IPS-NIHi7 (cell line): Measurements from ENCODE around the gene ITGB7.
"Not testable (repeated sequence)": the region's sequence is repeated elsewhere in the genome, so short reads cannot be mapped to it uniquely, and the experiment has no call there.

Experiments used
- DNase-seq: peaks from one replicate; pipeline ENCODE4 v3.0.0; 2012; ENCODE audit warnings: mixed read lengths; ENCODE audit errors: extremely low spot score

Gene ITGB7

DNA sequence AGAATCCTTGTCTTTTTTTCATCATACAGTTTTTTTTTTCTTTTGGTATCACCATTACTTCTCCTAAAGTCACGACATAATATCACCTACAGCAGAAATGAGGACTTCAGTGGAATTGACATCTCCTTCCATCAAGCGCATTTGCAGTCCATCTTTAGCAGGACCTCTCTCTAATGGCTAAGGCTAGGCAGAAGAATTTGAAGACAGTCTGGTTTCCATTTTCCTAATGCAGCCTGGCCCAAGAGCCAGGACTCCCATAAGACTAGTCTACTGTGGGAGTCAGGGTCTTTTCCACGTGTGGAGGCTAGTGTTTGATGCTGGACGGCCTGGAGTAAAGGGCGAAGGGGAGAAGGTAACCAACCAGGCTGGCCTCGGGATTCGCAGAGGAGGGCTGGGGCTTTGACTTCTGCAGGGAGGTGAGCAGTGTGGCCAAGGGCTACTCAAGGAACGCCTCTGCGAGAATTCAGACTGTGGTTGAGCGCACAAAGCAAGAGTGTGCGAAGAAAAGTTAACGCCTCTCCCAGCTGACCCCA, 27.3 kb downstream of the ITGB7 start:
- peak; percentile 32 for DNase-seq

DNA sequence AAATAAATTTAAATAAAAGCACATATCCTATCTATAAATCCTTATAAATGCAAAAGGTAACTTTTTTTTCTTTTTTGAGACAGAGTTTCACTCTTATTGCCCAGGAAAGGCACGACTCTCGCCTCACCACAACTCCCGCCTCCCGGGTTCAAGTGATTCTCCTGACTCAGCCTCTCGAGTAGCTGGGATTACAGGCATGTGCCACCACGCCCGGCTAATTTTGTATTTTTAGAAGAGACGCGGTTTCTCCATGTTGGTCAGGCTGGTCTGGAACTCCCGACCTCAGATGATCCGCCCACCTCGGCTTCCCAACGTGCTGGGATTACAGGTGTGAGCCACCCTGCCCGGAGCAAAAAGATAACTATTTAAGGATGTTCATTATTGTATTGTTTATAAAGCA, 28.2 kb downstream of the ITGB7 start:
- not testable (repeated sequence) for DNase-seq

DNA sequence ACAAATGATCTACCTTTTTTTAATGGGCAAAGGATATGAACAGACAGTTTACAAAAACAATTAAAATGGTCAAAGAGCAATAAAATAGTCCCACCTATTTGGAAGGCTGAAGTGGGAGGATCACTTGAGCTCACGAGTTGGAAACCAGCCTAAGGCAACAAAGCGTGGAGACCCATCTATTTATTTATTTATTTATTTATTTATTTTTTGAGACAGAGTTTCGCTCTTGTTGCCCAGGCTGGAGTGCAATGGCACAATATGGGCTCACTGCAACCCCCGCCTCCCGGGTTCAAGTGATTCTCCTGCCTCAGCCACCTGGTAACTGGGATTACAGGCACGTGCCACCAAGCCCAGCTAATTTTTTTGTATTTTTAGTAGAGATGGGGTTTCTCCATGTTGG, 29.6 kb downstream of the ITGB7 start:
- DNase-seq = not testable (repeated sequence)

DNA sequence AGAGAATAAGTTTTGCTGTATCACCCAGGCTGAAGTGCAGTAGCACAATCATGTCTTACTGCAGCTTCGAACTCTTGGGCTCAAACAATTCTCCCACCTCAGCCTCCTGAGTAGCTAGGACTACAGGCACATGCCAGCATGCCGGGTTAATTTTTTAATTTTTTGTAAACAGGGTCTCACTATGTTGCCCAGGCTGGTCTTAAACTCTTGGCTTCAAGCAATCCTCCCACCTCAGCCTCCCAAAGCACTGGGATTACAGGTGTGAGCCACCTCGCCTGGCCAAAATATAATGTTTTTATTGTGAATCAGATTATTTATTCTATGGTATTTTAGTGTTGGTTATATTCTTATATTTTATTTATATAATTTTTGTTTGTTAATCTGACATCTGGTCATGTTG, 30.3 kb downstream of the ITGB7 start:
- no peak for DNase-seq

DNA sequence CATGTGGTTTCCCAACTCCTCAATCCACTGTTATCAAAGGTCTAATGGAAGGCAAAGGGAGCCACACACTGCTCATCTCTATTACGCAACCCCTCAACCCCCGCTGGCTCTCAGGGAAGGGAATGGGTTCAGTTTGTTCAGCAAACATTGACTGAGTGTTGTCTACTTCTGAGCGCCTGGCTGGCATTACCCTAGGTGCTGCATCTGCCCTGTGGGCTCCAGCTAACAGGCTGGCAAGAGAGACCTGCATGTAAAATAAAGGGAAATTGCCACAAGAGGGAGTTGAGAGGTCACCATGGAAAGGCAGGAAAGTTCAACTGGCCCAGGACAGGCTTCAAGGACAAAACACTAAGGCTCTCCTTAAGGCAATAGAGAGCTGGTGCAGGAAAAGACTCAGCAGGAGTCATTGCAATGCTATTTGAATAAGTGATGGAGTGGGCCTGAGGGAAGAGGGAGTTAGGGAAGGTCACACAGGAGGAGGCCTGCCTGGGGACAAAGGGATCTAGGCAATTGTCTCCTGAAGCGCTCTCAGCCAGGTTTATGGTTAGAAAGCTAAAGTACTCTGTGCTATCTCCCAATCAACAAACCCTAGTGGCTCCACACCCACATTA, 32.1 kb downstream of the ITGB7 start:
- DNase-seq = peak; percentile 85

DNA sequence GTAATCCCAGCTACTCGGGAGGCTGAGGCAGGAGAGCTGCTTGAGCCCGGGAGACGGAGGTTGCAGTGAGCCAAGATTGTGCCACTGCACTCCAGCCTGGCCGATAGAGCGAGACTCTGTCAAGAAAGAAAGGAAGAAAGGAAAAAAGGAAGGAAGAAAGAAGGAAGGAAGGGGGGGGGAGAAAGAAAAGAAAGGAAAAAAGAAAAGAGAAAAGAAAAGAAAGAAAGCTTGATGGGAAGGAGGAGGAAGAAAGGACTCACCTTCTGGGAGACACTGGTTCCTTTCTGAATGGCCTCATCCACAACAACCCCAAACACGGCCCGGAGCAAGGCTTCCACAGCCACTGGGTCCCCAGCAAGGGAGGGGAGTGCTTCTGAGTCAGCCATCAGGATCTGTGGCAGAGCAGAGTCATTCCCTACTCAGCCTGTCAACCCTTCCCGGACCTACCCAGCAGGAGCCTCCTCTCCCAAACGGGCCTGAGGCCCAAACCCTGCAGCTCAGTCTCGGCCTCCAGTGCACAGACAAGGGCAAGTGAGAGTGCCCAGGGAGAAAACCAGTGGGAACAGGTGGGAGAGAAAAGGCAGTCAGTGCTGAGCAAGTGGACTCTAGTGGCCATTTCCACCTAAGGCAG, 33.9 kb downstream of the ITGB7 start:
- no peak for DNase-seq

DNA sequence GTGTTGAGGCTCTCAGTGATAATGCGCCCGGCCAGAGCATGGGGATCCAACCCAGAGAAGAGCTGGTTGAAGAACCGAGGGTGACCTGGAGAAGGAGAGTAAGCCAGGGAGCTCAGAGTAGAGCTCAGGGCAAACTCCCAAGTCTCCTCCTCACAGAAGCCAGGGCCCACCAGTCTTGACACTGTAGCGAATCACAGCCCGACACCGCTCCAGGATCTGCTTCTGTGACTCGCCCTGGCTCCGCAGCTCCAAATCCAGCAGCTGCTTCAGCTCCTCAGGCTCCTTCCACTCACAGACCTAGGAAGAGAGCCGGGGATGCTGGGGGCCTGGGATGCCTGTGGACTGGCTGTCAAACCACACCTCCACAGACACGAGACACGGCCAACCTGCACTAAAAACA, 34.7 kb downstream of the ITGB7 start:
- DNase-seq = no peak

DNA sequence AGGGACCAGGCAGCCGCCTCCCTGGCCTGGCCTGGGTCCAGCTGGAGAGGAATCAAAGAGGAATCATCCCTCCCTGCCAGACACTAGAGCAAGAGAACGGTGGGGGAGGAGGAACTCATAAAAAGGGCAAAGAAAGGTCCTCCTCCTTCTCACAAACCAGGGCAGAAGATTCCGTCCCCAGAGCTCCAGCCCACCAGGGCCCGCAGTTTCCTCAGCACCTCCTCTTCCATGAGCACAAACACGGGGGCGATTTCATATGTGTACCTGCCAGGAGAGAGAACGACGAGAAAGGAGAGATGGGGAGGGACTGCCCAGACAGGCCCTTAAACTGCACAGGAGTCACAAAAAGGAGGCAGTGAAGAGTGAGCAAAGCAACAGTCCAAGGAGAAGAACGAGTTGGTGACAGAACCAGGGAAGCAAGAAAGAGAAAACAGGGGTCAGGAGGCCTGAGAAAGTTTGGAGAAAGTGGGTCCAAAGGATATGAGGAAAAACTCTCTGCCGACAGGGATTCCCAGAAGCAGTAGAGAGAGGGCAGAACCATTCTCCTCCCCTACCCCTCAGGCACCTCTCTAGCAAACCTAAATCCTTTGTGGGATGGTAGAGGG, 35.2 kb downstream of the ITGB7 start:
- no peak for DNase-seq

DNA sequence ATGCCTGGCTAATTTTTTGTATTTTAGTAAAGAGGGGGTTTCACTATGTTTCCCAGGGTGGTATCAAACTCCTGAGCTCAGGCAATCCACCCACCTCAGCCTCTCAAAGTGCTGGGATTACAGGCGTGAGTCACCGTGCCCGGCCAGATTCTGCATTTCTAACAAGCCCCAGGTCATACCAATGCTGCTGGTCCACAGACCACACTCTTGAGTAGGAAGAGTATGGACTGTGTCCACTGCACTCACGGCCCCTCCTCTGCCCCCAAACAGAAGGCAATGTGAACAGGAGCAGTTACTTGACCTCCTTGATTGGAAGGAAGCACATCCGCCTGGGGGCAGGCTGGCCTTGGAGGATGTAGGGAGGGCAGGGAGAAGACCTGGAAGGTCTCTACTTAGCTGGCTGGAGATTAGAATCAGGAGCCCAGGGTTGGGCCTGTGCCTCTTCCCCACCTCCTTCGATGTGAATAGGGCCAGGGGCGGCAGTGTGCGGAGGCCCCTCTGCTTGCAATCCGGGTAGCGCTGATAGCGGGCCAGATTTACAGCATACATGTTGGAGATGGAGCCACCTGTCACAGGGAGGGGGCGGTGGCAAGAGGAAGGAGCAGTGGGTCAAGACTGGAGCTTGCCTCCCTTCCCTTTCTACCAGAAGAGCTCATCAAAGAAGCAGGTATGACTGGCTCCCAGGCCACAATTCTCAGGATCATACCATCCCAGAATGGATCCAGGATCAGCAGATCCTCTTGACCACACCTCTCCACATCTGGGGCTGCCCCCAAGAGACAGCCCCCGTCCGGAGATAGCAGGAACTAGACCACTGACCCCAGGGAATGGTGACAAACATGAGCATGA, 36.0 kb downstream of the ITGB7 start:
- no peak for DNase-seq

DNA sequence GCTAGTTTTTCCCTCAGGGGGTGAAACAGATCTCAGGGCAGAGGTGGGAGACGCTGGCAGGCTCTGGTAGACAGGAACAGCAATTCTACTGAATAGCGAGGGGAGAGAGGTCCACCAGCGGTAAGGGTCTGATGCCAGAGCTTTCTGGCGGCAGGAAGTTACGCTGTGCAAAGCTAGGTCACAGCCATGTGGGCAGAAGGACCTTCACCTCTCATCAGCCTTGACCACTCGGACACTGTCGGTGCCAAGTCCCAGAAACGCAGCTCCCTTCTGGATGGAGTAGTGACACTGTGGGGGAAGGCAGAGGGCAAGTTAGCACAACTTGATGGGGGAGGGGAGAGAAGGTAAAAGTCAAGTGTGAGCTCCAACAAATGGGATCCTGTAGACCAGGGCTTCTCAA, 36.8 kb downstream of the ITGB7 start:
- DNase-seq = no peak

DNA sequence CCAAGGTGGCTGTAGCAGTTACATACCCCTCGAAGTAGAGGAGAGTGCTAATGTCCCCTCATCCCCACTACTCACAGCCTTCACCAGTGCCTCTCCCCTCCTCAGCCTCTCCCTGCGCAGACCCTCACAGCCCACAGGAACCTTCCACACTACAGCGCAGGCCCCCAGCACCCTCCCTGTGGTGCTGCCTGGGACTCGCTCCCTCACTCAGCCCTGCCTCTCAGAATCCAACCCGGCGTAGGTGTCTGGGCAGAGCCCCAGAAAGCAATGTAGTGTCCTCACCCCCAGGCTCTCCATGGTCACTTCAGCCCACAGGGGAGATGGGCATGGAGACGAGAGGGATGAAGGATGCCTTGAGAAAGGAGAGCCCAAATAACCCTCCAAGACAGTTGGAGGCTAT, 37.4 kb downstream of the ITGB7 start:
- no peak for DNase-seq

DNA sequence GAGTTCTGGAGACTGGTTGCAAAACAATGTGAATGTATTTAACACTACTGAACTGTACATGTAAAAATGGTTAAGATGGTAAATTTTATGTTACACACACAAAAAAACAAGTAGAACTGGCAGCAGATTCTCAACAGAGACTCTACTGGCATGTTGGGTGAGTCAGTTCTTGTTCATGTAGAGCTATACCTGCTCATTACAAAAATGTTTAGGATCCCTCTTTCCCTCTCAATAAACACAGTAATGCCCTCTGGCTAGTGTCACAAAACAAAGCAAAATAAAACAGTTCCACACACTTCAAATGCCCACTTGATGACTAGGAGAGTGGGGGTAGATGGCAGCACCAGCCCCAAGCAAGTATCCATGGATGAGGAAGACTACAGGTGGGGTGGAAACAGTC, 40.2 kb downstream of the ITGB7 start:
- DNase-seq = no peak

DNA sequence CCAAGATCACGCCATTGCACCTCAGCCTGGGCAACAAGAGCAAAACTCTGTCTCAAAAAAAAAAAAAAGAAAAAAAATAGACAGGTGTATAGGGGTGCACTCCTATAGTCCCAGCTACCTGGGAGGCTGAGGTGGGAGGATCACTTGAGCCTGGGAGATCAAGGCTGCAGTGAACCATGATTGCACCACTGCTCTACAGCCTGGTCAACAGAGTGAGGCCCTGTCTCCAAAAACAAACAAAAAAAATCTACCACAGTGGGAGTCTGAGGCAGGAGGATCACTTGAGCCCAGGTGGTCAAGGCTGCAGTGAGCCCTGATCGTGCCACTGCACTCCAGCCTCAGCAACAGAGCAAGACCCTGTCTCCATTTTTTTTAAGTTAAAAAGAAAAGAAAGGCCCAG, 44.0 kb downstream of the ITGB7 start:
- DNase-seq = not testable (repeated sequence)

DNA sequence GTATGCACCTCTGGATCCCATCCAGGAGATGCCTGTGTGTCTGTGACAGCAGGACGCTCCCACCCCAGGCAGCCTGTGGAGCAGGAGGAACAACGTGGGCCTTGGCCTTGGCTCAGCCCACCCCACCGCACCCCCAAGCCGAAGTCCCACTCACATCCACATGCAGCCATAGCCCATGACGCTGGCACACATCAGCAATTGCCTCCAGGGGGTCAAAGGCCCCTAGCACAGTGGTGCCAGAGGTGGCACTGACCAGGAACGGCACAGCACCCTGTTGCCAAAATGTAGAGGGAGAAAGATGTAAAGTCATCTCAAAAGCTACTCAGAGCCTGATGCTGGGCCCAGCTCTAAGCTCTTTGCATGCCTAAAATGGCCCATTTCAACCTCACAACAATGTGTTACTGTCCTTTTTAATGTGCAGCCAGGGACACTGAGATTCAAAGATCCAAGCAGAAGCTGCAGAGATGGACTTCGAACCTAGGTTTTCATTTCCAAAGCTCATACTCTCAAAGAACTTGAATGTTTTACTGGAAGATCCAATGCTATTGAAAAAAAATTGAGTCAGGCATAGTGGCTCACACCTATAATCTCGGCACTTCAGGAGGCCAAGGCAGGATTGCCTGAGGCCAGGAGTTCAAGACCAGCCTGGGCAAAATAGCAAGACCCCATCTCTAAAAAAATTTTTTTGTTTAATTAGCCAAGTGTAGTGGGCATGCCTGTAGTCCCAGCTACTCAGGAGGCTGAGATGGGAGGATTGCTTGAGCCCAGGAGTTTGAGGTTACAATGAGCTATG, 45.7 kb downstream of the ITGB7 start:
- no peak for DNase-seq

DNA sequence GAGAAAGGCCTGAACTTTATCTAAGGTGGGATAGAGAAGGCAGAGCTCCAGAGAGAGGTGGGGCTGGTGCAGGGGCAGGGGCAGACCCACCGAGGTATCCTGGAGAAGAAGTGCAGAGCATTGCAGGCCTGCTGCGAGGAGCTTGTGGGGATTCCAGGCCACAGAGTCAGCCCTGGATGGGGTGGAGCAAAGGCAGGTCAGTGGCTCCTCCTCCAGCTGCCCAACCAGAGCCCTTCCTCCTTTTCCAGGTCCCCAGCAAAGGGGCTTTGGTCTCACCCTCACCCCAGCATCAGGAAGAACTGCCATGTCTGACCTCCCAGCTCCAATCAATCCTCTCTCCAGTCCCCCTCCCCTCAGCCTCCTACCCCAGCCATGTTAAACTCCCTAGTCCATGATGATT, 46.4 kb downstream of the ITGB7 start:
- DNase-seq = no peak

DNA sequence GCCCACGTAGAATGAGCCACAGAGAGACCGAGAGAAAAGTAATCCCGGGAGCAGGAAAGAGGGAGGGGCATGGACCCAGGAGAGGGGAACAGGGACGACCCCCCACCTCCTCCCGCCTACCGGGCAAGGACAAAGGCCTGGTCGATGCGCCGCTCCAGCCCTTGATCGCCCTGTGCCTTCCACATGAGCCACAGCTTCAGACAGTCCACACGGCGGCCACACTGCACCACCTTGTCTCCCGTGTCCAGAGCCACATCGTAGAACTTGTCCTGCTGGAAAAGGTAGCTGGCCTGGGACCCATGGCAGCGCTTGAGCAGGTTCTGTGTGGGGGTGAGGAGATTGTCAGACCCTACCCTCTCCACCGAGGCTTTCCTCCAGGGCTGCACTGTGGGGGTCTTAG, 47.1 kb downstream of the ITGB7 start:
- no peak for DNase-seq

DNA sequence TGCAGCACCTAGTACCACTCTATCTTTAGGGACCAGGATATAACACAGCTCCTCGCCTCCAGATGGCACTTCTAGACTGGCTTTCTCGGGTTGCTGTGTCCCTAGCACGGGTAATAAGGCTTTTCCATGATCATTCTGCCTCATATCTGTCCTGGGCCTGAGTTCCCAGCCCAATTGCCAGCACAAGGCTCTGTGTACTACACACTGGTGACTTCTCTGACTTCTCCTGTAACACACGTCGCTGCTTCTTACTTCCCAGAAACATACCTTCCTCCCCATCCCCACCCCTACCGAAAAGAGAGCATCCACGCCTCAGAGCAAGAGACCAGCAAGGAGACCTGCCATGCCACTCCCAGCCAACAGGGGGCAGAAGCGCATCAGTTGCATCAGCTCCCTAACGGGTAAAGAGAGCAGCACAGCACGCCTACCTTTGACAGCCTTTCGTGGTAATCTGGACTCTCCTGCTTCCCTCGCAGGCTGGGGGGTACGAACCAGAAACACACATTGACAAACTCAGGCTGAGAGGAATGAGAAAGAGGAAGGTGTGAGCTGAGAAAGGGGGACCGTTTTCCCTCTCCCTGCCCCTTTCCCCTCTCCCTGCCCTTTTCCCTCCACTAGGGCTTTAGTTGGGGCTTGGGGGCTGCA, 47.7 kb downstream of the ITGB7 start:
- peak; percentile 96 for DNase-seq

DNA sequence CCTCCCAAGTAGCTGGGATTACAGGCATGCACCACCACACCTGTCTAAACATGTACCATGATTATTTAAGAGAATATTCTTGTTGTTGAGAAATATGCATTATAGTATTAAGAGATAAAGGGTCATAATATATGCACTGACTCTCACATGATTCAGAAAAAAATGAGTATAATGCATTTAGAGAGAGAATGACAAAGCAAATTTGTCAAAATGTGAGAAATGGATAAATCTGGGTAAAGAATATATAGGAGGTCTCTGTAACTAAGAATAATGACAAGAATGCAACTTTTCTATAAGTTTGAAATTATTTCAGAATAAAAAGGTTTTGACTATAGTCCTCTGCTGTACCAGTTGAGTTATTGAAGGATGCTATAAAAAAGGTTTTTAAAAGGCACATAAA, 54.7 kb downstream of the ITGB7 start:
- no peak for DNase-seq

DNA sequence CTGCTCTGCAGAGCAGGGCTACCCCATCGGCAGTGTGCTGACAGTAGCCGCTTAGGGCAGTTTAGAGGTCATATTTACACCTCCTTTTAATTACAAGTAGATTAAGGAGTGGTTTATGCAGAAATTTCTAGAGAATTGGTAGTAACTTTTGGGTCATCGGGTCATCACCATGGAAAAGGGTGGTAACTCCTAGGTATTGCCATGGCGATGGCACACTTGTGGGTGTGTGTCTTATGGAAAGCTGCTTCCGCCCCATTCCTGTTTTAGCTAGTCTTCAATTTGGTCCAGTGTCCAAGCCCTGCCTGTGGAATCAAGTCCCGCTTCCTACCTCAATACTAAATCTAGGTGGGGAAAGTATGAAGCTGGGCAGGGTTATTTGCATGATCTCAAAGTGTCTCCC, 56.0 kb downstream of the ITGB7 start:
- no peak for DNase-seq

DNA sequence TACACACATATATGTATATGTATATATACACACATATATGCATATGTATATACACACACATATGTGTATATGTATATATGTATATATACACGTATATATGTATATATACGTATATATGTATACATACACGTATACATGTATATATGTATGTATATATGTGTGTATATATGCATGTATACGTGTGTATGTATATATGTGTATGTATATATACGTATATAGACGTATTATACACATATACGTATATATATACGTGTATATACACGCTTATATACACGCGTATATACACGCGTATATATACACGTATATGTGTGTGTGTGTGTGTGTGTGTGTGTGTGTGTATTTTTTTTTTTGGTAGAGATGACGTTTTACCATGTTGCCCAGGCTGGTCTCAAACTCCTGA, 59.4 kb downstream of the ITGB7 start:
- DNase-seq = no peak

DNA sequence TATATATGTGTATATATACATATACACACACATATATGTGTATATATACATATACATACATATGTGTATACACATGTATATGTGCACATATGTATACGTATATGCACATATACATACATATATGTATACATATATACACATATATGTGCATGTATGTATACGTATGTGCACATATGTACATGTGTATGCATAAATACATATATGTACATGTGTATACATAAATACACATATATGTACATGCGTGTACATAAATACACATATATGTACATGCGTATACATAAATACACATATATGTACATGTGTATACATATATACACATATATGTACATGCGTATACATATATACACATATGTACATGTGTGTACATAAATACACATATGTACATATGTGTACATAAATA, 59.9 kb downstream of the ITGB7 start:
- DNase-seq = no peak
